Endometrium (tissue), 2 donors: ENCODE results near the gene SPATA13.
"Not testable (repeated sequence)": the region's sequence is repeated elsewhere in the genome, so short reads cannot be mapped to it uniquely, and the experiment has no call there.

Experiments
- FAIRE-seq: peaks from 2 replicates; lab custom pipeline; 2012; peaks lifted over from hg19 to GRCh38; lab: Jason Lieb, UNC
- donor health status: control.
- donor health status: control.

The SPATA13 gene

DNA sequence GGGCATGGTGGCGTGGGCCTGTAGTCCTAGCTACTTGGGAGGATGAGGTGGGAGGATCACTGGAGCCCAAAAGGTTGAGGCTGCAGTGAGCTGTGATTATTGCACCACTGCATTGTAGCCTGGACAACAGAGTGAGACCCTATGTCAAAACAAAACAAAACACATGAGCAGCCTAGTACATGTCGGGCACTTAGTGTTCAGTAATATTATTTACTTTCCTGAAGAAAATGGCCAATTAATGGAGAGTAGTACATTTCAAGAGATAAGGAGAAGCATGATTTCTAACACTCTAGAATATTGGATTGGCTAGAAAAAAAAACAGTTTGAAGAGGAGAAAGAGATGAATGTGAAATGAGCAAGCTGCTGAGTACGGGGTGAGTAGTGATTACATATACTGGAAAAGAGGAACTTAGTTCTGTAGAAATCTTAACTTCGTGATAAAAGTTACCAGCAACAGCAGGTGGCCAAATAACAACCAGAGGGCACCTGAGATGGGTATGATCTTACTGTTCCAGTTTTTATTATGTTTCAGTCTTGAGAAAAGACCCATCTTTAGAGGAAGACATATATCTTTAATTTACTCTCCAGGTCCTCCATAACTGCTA, 36.2 kb downstream of the SPATA13 start:
- FAIRE-seq: no peak

- no peak for FAIRE-seq
Observed at GRCh38 chr13:24199016-24199415, 38.5 kb downstream of the SPATA13 start.

GRCh38 chr13:24202215-24202614, 41.7 kb downstream of the SPATA13 start:
- no peak for FAIRE-seq

DNA sequence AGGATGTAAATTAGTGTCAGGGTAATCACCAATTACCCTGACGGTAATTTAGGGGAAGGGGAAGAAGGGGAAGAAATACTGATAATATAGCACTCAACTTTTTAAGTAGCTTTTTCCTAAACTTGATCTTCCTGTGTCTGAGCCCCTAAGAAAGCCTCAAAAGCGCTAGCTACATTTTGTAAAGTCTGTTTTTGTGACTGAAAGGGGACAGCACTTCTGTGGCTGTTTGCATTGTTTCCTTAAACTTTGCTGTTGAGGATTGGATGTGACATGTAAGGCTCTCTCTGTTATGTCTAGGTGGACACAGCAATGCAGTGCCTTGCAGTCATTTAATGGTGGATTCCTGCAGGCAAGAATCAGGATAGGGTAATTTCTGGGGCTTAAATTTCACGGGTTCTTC, 42.8 kb downstream of the SPATA13 start:
- no peak for FAIRE-seq

GRCh38 chr13:24203811-24204210, 43.3 kb downstream of the SPATA13 start:
- no peak for FAIRE-seq

- FAIRE-seq: not testable (repeated sequence)
Observed at GRCh38 chr13:24205076-24205475, 44.6 kb downstream of the SPATA13 start.

GRCh38 chr13:24207841-24208667, 47.5 kb downstream of the SPATA13 start:
- no peak for FAIRE-seq

DNA sequence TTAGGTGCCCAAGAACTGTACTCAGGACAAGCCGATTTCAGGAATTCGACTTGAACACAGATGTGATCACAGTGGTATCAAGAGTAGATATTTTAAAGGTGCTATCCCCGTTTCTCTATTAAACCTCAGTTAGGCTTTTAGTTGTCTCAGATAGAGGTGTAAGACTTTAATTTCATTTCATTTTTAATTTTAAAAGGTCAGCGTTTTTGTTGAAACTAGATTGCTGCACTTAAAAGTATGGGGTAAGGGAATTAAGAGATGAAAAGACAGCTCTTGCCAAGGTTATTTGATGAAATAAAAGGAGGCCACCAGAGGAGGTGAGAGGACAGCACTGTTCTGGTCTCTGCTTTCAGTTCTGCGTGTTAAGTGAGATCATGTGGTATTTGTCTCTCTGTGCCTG, 48.6 kb downstream of the SPATA13 start:
- FAIRE-seq: no peak

- FAIRE-seq: no peak
Observed at GRCh38 chr13:24212254-24212653, 51.7 kb downstream of the SPATA13 start.

- FAIRE-seq: no peak
Observed at GRCh38 chr13:24212674-24213073, 52.2 kb downstream of the SPATA13 start.

- FAIRE-seq: no peak
Observed at GRCh38 chr13:24213932-24214331, 53.4 kb downstream of the SPATA13 start.

- FAIRE-seq: no peak
Observed at GRCh38 chr13:24214528-24214927, 54.0 kb downstream of the SPATA13 start.

GRCh38 chr13:24215126-24215525, 54.6 kb downstream of the SPATA13 start:
- FAIRE-seq: no peak

GRCh38 chr13:24215732-24216131, 55.2 kb downstream of the SPATA13 start:
- no peak for FAIRE-seq

DNA sequence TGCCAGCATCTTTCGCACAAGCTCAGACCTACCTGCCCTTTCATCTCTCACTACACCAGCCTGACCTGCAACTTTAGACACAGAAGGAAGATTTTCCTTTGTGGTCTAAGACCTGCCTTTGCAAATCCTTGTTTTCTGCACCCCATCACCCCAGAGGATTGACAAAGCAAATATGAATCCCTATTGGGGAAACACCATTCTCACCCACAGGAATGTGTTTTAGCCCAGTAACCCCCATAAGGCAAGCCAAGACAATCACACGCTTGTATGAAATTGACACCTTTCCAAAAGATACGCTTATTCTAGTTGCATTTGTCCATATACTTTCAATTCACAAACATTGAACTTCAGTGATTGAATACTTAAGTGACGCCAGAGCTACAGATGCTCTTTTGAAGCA, 55.7 kb downstream of the SPATA13 start:
- FAIRE-seq: no peak

GRCh38 chr13:24216779-24217178, 56.3 kb downstream of the SPATA13 start:
- not testable (repeated sequence) for FAIRE-seq

DNA sequence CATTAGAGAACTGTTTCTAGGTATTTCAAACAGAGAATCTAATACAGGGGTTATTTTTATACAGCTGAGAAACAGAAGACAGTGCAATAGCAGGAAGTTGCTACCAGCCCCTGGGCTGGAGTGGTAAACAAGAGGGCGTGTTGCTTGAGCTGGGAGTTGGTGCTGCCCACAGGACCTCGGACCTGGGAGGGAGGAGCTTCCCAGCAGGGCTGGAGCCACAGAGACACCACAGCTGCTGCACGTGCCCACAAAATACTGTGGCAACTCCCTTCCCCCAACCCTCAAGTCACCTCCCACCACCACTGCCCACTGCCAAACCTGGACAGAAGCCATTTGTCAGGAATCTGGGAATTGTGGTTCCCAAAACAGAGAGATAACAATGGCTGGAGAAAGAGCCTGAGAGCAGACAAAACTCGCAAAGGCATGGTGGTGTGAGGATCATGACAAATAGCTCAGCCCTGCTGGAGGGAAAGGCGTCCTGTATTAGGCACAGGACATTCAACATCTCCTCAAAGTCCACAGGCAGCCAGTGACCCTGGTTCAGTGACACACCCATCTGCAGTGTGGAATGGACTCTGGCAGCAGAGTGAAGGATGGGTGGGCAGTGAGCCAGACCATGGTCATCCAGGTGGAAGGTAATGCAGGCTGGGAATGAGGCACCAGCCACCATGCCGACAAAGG, 57.2 kb downstream of the SPATA13 start:
- no peak for FAIRE-seq

- FAIRE-seq: no peak
Observed at GRCh38 chr13:24218338-24218737, 57.8 kb downstream of the SPATA13 start.

GRCh38 chr13:24218977-24219376, 58.5 kb downstream of the SPATA13 start:
- FAIRE-seq: no peak

DNA sequence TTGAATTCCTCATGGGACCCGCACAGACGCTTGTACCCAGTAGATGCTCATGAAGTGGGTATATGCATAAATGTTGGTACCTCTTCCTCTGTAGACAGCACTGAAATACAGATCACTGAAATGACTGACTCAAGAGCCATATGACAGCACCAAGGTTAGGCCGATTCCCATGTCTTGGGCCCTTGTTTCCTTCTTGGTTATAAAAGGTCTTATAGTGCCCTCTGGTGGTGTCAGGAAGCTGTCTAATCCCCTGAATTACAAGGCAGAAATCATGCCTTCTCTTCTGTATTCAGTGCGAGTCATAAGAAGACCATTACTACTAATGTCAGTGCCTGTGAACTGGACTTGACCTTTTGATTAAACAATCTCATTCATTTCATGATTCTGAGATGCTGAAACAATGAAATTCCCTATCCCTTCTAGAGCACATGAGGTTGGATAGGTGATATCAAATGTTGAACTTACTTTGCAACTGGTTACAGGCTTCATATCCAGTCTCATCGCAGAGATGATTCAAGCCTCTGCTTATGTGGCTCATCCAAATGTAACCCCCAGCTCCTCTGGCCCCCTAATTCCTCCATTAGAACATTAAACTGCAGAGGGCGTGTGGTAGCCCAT, 59.7 kb downstream of the SPATA13 start:
- FAIRE-seq: peak; percentile 76

- FAIRE-seq: no peak
Observed at GRCh38 chr13:24221007-24221406, 60.5 kb downstream of the SPATA13 start.

DNA sequence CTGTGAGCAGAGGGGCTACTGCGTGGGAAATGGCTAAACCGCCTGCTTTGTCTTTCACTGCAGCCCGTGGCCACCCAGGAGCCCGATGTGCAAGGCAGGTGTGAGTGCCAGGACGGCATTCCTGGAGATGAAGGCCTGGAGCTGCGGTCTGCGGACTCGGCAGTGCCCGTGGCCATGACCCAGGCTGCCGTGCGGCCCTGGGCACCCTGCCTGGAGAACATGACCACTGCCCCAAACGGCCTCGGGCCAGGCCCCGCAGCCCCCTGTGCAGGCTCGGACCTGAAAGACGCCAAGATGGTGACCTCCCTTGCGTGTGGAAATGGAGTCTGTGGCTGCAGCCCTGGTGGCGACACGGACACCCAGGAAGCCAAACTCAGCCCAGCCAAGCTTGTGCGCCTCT, 62.2 kb downstream of the SPATA13 start:
- no peak for FAIRE-seq
